HTERT RPE-1 (cell line): ENCODE results near the gene FTO.

Source experiments
- in situ Hi-C: fragments of 300-500 bp; cut with MboI; formaldehyde crosslinking; loops from 4 replicates; pipeline ENCODE4 v1.14.3; 2020; ENCODE audit warnings: low sequenced_read_pairs

Gene FTO

DNA sequence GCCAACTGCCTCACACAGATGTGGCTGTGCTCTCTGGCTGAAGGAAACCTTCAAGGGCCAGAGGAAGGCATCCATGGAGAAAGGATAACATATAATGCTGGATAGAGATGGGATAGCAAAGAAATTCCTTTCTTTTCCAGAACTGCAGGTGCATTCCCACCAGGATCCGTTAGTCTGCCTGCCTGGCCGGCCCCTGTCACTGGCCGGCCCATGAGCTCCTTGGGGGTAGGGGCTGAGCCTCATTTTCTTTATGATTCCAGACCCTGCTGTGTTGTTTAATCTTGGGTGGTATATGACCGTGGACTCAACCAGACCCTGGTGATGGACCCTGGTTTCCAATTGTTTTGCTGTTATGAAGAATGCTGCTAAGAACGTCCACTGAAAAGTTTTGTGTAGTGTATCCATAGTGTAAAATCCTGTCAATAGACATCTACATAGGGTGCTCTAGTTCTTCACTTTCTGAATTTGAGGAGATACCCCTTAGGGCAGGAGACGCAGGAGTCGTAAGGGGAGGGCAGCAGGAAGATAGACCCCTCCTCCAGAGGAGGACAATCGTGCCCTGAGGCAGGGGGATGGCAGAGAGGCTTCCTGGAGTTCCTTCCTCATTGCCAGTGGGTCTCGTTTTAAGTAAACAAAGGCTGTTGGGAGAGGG lies 489.2 kb downstream of the FTO start:
- in situ Hi-C loops, result no loop called here

DNA sequence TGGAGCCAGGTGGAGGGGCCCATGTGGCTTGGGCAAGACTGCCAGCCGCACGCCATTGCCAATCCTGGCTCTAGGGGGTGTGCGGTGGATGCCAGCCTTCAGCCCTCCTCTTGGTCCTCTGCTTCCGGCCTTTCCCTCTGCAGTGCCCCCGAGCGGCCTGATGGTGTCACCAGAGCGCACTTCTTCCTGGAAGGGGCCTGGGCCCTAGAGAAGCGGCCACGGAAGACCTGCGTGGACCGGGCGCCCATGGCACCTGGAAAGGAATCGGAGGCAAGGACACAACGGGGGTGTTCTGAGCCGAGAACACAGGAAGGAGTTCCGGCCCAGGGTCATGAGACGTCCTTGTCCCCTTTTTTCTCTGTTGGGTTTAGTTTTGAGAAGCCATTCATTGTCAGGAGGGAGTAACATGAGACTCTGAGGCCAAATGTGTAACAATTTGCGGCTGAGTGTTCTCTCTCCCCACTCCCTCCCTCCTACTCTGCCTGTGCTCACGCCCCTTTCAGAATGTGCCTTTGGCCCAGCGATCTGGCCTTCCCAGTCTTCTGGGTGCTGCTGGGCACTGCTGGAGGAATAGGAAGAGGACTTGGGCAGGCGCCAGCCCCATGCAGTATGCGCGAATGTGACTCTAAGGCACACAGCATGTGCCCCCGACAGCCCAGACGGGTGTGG lies 489.8 kb downstream of the FTO start:
- in situ Hi-C loops, result no loop called here

DNA sequence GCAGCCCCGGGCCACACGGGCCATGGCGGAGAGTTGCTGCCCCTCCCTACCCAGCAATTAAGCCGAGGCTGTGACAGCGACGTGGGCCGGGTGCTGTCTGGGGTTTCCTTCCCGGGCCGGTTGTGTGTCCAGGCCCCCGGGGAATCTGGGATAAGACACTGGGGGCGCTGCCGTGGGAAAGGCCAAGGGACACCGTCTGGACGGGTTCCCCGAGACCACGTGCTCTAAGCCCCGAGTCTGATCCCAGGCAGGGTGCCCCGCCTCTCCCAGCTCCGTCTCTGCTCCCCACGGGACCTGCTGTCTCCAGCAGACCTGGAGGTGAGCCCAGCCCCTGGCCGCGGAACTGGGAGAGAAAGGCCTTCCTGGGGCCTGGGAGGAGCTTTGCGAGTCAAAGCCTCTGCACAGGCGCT lies 490.4 kb downstream of the FTO start:
- in situ Hi-C loops, result no loop called here

DNA sequence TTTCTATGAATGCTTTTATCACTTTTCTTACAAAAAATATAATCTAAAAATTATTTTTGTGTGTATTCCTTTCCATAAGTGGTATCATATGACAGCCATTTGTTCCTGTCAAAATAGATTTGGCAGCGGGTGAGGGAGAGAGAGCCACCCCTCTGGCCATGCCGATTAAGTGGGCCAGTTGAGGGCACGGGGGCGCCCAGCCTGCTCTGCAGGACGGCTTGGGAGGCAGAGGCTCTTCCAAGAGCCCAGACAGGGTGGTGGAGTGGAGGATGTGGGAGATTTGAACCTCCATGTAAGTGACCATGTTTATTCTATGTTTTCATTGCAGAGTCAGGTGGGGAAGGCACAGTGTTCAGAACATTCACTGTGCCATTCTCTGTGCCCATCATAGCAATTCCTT lies 493.8 kb downstream of the FTO start:
- in situ Hi-C loops, result no loop called here

DNA sequence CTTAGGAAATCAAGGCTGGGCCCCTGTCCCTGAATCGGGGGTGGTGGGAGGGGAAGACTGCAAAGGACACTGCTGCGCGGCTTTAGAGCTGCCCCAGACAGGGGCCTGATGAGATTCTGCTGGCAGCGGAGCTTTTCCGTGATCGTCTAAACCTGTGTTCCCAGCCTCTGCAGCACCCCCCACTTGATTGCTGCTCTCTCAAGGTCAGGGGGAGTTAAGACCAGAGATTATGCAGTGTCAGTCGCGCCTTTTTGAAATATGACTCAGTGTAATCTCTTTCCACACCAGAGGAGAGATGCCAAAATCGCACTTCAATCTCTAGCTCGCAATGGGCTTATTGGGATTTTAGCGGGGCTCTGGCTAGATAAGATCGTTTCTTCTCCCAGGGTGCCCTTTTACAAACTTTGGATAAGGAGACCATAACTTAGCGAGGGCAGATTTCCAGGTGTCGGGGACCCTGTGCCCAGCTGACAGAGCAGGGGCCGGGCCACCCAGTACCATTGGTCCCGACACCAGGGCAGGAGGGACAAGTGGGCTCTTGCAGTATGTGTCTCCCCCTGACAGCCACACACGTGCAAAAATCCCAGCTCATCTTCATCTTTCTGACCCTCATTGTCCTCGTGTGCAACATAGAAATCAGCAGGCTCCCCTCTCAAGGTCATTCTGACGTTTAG lies 495.7 kb downstream of the FTO start:
- in situ Hi-C loops, result no loop called here

DNA sequence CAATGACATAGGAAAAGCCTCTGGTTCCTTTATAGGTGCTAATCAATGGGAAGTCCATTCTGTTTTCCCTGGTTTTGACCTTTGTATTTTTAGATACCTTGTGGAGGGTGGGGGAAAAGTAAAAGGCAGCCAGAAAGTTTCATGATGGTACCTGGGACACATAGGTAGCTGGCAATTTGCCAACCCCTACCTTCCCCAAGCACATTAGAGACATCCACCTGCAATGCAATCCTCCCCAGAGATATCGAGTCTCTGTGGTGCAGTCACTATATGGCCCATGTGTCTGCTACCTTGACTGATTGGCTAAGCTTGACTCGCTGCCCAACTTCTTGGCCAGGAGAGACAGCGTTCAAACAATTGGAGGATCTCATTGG lies 496.2 kb downstream of the FTO start:
- in situ Hi-C loops, result no loop called here

- in situ Hi-C loops, result no loop called here
These were observed 496.8 kb downstream of the FTO start for GRCh38 chr16:54200720-54201119.

- in situ Hi-C loops, result no loop called here
These were observed 497.2 kb downstream of the FTO start for GRCh38 chr16:54201200-54201599.
